HG03469 (cell line): ENCODE results near the gene CUL5.
"Not testable (repeated sequence)": the region's sequence is repeated elsewhere in the genome, so short reads cannot be mapped to it uniquely, and the experiment has no call there.

Experiments used
- ATAC-seq: cut with Tn5 transposase; IDR thresholded peaks from one replicate; pipeline ENCODE4 v1.9.1; 2021; ENCODE audit warnings: mild to moderate bottlenecking, moderate library complexity, moderate number of reproducible peaks; ENCODE audit not compliant: unreplicated experiment

CUL5 gene

GRCh38 chr11:108019870-108020540, 11.3 kb downstream of the CUL5 start:
- ATAC-seq, result no peak

GRCh38 chr11:108025387-108026080, 16.8 kb downstream of the CUL5 start:
- peak; percentile 94 for ATAC-seq

GRCh38 chr11:108027057-108027456, 18.4 kb downstream of the CUL5 start:
- ATAC-seq, result no peak

- ATAC-seq, result not testable (repeated sequence)
Measured at GRCh38 chr11:108028822-108029441, 20.2 kb downstream of the CUL5 start.

- ATAC-seq, result not testable (repeated sequence)
Measured at GRCh38 chr11:108031604-108032003, 22.9 kb downstream of the CUL5 start.

GRCh38 chr11:108032800-108033199, 24.1 kb downstream of the CUL5 start:
- ATAC-seq, result no peak

GRCh38 chr11:108034034-108034433, 25.3 kb downstream of the CUL5 start:
- ATAC-seq, result no peak

GRCh38 chr11:108034952-108035351, 26.3 kb downstream of the CUL5 start:
- no peak for ATAC-seq

GRCh38 chr11:108035690-108036089, 27.0 kb downstream of the CUL5 start:
- no peak for ATAC-seq

GRCh38 chr11:108037211-108037610, 28.5 kb downstream of the CUL5 start:
- no peak for ATAC-seq

GRCh38 chr11:108037636-108038035, 28.9 kb downstream of the CUL5 start:
- ATAC-seq, result no peak

GRCh38 chr11:108048269-108048668, 39.6 kb downstream of the CUL5 start:
- ATAC-seq, result no peak

GRCh38 chr11:108062336-108062735, 53.6 kb downstream of the CUL5 start:
- ATAC-seq, result no peak

GRCh38 chr11:108063410-108063809, 54.7 kb downstream of the CUL5 start:
- no peak for ATAC-seq

- ATAC-seq, result no peak
Measured at GRCh38 chr11:108069947-108070346, 61.2 kb downstream of the CUL5 start.

GRCh38 chr11:108084811-108085210, 76.1 kb downstream of the CUL5 start:
- ATAC-seq, result no peak

- ATAC-seq, result no peak
Measured at GRCh38 chr11:108085672-108086071, 77.0 kb downstream of the CUL5 start.

GRCh38 chr11:108092134-108092533, 83.4 kb downstream of the CUL5 start:
- no peak for ATAC-seq

GRCh38 chr11:108093128-108093904, 84.6 kb downstream of the CUL5 start:
- ATAC-seq, result no peak

GRCh38 chr11:108097179-108097578, 88.5 kb downstream of the CUL5 start:
- ATAC-seq, result no peak

GRCh38 chr11:108101090-108101775, 92.5 kb downstream of the CUL5 start:
- no peak for ATAC-seq
